Activated CD4-positive, alpha-beta T cell treated with anti-CD3 and anti-CD28 coated beads, Interleukin-2, amount 50 U/mL, for 1 hour (primary cell): ENCODE data around the gene ASPN.

ENCODE experiments used
- DNase-seq: peaks from one replicate; pipeline ENCODE4 v3.0.0-alpha.2; 2020

Gene ASPN

GRCh38 chr9:92407818-92408217, 74.5 kb downstream of the ASPN start:
- DNase-seq = no peak

GRCh38 chr9:92406477-92406876, 75.8 kb downstream of the ASPN start:
- DNase-seq = peak; percentile 11
